GM21423 (cell line): Measurements from ENCODE around the gene KCNK2.
"Not testable (repeated sequence)": the region's sequence is repeated elsewhere in the genome, so short reads cannot be mapped to it uniquely, and the experiment has no call there.

ENCODE experiments used
- ATAC-seq: cut with Tn5 transposase; IDR thresholded peaks from one replicate; pipeline ENCODE4 v1.9.1; 2021; ENCODE audit warnings: mild to moderate bottlenecking, moderate library complexity; ENCODE audit not compliant: unreplicated experiment

KCNK2 gene

DNA sequence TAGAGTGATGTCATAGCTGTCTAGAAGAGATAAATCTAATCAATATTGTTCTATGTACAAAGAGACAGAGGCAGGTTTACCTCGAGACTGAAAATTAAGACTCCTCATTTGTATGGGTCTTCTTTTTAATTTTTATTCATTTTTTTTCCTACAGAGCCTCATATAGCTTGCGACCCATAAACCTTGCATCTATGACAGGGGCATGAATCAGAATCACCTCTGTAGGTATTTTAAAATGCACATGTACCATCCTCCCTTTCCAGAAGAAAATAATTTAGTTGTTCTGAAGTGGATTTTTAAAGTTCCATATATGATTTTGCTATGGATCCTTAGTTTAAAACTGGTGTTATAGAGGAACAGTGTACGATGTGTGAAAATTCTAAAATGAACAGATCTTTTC, 64.5 kb downstream of the KCNK2 start:
- ATAC-seq: no peak

DNA sequence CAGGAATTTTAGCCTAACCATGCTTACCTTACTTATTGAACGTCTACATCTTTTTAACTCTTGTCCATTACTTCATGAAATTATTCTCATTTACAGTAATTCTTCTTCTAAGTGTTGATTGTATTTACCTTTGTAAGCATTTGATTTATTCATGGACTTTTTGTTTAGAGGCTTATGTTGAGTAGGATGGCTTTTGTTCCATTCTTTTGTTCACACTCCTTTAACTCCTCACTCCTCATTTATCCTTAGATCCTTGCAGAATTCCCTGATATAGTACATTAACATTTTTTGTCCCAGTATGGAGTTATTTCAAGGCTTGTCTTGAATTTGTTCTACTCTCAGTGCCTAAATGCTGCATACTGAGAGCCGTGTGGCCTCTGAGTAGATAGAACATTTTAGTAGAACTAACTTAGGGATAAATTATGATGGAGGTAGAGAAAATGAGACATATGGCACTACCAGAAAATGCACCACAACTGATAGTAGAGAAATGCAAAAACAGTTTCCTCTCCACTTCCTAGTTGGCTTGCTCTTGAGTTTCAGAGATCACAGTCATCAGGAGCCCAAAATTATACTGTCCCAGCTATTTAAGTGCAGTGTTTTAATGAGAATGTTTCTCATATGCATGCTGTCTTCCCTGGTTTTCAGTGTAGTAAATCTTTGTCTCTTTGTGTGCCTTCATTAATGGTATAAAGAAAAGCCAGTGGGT, 69.5 kb downstream of the KCNK2 start:
- no peak for ATAC-seq

DNA sequence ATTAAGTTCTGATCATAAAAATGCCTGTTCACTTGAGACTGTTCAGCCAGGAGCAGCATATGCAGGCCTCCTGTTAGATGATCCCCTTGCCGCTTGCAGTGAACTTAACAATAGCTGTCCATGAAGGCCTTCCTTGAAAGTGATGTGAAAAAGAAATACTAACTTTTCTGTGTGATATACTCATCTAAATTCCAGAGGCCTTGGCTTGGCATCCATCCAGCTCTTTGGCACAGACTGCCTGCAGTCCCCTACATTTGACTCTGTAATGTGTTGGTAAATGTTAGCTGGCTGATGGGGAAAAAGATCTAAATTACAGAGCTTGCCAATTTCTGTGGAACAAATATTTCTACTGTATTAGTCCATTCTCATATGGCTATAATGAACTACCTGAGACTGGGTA, 73.7 kb downstream of the KCNK2 start:
- ATAC-seq: no peak

DNA sequence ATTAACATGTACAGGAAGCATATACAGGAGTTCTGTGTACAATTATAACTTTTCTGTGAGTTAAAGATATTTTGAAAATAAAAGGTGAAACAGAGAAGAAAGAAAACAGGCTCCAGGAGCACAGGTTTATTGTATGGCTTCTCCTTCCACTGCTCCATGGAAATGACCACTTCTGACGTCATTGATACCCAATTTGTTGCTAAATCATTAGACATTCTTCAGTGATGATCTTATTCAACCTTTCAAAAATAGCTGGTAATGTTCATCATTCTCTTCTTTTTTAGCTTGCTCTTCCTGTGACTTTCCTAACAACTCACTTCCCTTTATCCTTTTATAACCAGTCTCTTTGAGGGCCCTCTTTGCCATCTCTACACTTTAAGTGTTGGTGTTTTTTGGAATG, 77.8 kb downstream of the KCNK2 start:
- ATAC-seq: no peak

DNA sequence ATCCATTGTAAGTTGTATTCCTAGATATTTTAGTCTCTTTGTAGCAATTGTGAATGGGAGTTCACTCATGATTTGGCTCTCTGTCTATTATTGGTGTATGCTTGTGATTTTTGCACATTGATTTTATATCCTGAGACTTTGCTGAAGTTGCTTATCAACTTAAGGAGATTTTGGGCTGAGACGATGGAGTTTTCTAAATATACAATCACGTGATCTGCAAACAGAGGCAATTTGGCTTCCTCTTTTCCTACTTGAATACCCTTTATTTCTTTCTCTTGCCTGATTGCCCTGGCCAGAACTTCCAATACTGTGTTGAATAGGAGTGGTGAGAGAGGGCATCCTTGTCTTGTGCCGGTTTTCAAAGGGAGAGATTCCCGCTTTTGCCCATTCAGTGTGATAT, 80.6 kb downstream of the KCNK2 start:
- ATAC-seq: not testable (repeated sequence)

DNA sequence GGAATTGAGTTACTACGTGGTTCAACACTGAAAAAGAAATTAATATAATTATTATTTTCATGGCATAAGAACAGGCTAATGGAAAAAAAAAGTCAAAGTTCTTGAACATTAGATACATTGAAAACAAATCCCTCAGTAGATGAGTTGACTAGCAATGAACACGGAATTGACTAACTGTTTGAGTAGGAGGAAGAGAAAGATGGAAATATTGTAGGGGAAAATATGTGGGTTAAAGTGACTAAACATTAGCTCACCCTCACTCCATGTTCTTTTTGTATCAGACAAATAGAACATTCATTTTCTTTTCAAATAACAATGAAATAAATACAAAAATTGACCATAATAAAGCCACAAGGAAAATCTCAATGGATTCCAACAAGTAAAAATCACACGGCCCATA, 84.3 kb downstream of the KCNK2 start:
- ATAC-seq: no peak

DNA sequence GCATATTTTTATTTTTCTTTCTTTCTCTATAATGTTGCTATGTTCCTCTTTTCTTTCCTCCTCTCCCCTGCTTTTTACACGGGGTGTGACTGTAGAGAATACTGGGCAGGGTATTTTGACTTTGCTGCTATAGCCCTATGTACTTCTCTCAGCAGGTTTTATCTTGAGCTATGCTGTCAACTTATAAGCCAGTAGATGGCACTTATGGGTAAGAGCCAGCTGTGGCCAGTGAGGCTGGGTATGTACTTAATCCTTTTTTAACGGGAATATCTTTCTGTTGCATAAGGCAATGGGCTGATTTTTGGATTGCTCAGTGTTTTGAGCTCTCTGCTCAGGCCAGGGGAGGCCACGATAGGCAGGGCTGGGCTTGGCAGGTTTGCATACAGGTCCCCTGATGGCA, 99.0 kb downstream of the KCNK2 start:
- no peak for ATAC-seq

DNA sequence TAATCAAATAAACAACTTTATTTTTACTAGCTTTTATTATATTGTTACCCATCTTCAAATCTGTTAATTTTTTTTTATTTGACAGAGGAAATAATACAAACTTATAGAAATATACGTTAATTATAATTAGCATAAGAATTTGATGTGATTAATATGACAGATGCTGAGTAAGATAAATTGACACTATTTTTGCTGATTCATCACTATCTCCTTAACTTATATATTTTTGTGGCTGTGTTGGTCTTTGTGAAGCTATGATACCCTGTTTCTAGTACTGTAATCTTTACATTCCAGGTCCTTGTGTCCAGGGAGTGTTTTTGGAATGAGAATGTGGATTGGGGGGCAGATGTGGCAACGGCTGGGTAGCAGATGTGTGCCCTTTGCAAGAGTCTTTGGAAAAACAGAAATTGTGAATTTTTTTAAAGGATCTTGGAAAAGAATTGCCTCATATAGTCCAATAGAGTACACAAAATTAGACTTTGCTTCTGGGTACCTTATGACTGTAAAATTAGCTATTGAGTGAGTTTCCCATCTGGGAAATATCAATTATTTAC, 102.6 kb downstream of the KCNK2 start:
- no peak for ATAC-seq

DNA sequence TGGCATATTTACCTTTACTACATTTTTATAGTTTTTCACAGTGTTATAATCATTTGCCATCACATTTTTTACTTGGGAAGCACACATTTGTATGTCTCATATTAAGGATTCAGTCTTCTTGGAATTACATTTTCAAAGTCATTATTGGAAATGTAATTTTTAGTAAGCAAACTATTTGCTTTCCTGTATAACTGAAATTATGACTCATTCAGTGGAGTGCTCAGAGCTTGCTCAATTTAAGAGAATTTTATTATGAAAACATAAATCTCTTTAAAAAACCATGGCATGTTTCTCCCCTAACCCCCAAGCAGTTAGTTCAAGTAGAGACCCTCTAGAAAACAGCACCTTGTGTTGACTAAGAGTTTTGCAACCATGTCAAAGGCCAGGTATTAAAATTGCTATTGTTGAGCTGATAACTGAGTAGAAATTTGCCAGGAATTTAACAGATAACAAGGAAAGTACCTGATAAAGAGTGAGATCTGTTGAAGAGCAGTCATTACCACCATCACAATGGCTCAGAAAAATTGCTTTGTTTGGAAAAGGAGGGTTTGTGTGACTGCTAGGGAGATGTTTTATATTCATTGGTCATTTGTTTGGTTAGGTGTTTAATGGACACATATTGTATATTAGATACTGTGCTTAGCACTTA, 105.9 kb downstream of the KCNK2 start:
- ATAC-seq: no peak

DNA sequence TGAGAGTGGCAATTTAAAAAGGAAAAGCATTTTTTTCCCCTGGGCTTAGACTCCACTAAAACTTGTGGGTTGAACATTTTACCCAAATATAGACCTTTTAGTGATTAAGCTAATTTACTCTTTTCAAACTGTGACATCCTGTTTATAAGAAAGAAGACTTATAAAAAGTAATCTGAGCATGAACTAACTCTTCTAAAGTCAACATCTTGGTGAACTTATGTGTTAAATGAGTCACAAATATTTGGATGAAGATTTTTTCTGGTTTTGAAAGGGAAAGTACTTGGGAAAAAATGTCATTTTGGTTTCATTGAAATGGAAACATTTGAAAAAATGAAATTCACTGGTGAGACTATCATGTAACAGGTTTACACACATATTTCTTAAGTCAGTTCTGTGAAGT, 109.8 kb downstream of the KCNK2 start:
- no peak for ATAC-seq

DNA sequence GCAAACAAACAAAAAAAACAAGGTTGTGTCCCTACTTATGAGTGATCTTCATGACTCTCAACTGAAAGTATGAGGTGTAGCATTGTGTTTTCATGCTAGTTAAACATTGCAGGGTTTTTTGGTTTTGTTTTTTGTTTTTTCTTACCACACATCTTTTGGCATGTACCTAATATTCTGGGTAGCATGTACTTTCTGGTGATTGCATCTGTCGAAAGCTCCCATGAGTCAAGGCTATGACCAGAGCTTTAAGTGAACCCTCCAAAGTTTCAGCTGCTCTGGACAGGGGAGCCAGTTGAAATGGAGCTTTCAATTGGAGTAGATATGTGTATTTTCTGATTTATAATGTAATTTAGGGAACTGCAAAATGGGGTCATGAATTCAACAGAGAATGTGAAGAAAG, 115.5 kb downstream of the KCNK2 start:
- ATAC-seq: no peak

DNA sequence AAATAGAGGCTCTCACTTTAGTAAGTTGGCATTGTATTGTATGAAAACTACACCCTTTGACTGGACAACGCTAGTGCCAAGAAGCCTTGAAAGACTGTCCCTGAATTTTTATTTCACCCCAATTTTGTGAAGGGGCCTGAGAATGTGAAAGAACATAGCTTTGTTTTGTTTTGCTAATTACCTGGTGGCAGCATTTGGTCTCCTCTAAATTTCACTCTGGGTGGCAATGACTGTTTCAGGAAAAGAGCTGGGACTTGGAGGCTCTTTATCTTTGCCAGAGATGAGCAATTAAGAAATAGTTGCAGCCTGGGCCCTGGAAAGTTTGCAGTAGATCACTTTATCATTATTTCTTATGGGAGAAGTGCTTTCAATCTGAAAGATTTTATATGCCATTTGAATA, 117.6 kb downstream of the KCNK2 start:
- ATAC-seq: no peak

DNA sequence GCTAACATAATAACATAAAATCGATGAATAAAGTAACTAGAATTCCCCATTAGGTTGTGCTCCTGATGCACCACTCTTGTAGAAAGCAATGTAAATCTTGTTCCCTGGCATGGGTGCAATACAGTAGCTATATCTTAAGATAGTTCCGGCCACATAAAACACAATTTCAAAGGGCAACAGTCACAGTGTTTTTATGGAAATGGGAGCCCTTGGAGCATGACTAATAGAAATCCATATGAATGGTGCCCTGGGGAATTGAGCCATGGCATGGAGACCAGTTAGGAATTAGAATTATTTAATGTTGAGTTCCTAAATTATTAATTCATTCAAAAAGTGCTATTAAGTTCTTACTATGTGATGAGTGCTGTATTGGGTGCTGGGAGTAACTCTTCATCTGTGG, 118.7 kb downstream of the KCNK2 start:
- ATAC-seq: no peak

DNA sequence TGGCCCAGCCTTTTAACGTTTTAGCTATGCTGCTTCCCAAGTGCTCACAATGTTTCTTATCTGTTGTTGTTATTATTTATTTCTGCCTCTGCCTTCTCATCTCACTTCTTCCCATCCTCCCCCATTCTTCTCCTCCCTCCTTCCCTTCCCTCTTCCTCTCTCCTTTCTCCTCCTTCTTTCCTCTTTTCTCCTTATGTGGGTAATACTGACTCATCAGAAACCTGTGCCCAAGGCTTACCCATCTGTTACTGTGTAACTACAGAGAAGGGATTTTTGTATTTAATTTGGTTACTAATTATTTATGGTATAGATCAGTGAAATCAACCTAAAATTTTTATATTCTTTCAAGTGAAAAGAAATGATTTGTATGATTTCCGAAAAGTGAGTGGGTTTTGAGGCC, 120.3 kb downstream of the KCNK2 start:
- ATAC-seq: no peak

DNA sequence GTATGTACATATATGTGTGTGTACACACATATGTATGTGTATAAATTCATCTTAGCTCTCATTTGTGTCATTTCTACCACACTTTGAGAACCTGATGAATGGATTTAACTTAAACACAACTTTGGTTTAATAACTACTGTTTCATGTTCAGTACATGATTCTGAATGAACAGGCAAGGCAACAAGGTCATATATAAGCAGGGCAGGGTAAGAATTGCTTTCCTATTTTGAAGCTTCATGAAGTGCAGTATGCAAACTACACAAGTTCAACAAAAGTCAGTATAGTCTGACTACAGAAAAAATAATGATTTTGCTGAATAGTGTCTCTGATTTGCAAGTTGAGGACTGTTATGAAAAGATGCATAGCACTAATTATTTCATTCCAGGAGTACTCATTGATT, 127.6 kb downstream of the KCNK2 start:
- no peak for ATAC-seq

DNA sequence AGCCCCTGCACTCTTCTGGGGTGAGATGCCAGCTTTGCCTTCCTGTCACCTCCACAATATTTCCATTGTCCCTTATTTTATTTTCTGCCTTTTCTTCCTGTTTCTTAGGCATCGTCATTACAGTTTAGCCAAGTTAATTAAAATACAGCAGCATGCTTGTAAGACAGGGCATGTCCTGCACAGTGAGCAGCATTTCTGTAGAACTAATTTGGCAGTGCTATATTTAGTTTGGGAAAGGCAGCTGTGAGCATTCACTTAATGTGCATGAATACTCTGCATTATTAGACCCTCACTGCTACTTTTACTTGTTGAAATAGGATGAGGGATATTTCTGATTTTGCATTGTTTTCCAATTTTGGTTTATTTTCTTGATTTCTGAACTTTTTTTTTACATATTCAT, 133.3 kb downstream of the KCNK2 start:
- ATAC-seq: no peak

DNA sequence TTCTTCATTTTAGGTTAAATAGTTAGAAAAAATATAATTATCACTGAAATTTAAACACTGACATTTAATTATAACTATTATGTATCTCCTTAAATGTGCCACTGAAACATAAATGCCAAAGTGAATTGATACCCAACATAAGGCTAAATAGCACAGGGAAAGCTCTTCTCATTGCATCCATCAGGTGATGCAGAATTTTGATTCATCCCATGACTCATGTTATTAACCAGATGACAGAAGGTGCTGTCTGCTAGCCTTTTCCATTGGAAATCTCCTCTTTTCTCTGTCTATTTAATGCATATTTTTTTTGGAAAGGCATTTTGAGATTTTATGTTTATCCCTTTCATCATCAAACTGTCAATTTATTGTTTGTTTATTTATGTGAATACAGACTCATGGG, 136.8 kb downstream of the KCNK2 start:
- no peak for ATAC-seq

DNA sequence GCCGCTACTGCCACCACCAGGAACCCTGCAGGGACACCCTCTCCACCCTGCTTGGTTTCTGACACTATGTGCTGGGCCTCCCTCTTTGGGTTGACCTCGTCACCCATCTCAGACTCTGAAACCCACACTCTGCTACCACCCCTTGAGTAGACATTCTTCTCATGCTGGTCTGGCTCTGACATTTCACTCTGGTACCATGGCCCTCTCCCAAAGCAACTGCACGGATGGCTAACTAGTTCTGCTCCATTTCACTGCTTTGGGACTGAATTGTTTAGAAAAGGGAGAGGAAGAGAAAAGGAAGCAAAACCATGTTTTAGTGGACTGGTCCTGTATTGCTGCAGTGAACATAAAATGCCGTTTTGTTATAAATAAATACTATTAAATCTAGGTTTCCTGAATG, 137.8 kb downstream of the KCNK2 start:
- ATAC-seq: no peak

DNA sequence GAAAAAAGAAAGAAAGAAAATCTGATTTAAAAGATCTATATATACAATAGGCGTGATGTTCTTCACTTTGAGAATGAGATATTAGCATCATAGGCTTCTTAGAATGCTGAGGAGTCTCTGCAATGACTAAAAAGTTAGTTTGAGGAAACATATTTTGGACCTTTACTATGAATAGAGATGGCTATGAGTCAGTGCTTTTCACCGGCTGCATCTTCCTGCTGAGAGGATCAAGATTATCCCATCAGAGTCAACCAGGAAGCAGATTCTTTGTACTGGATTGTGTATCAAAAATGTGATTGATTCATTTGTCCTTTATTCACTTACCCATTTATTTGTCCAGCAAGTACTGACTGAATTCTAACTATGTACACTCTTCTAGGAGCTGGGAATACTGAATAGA, 144.2 kb downstream of the KCNK2 start:
- ATAC-seq: no peak

DNA sequence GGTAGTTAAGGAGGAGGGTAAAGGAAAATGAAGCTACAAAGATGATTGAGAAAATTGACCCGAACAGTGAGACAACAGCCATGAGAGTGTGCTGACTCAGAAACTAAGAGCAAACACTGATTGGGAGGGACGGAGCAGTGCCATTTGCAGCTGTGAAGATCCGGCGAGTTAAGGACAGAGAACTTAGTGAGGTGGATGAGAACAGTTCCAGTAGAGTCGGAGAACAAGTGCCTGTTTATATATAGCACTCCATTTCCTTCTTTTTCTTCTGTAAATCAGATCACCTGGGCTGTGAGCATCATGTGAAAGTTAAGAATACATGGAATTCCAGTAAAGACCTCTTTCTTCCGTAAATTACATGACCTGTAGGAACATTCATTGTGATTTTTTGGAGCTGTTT, 145.7 kb downstream of the KCNK2 start:
- no peak for ATAC-seq

DNA sequence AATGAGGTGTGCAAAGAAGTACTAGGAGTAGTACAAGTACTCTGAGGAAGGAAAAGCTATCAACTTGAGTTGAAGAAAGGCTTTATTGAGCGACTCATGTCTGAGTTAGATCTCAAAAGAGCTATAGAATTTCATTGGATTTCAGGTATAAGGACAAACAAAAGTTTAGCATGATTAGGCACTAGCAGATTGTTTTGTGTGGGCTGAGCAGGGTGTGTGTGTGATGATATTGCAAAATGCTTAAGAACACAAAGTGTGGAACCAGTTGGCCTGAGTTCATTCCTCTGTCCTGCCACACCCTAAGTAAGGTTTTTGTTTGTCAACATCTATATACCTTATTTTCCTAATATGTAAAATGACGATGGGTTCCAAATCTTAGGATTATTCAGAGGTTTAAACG, 158.9 kb downstream of the KCNK2 start:
- no peak for ATAC-seq

DNA sequence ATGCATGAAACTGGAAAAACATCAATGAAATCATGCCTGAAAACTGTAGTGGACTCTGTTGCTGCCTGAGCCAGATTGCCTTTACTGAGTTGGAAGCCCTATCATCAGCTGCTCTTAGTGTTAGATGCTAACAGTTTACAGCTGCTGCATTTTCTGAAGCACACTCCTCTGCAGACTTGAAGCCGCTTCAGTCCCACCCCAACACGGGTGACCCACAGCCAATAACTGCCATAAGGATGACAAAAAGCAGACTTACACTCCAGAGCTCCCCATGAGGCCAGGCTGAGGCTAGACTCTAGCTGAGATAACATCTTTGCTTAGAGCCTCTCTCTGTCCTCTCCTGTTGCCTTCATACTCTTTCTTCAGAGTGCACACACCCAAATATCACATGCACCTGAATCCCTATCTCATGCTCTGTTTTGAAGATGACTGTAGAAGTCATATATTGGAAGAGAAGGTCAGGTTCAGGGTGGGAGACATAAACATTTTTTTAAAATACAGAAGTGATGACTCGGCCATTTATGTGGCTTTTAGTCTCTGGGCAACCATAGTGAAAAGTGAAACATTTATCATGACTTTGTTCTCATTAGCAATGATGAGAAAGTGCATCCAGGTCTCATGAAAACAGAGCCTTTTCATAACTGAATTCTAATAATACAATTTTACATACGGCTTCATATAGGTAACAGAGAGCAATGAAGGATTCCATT, 161.0 kb downstream of the KCNK2 start:
- ATAC-seq: no peak
